Measurements from ENCODE around the gene SERPINB12.

SERPINB12 gene, protein sequence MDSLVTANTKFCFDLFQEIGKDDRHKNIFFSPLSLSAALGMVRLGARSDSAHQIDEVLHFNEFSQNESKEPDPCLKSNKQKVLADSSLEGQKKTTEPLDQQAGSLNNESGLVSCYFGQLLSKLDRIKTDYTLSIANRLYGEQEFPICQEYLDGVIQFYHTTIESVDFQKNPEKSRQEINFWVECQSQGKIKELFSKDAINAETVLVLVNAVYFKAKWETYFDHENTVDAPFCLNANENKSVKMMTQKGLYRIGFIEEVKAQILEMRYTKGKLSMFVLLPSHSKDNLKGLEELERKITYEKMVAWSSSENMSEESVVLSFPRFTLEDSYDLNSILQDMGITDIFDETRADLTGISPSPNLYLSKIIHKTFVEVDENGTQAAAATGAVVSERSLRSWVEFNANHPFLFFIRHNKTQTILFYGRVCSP

DNA sequence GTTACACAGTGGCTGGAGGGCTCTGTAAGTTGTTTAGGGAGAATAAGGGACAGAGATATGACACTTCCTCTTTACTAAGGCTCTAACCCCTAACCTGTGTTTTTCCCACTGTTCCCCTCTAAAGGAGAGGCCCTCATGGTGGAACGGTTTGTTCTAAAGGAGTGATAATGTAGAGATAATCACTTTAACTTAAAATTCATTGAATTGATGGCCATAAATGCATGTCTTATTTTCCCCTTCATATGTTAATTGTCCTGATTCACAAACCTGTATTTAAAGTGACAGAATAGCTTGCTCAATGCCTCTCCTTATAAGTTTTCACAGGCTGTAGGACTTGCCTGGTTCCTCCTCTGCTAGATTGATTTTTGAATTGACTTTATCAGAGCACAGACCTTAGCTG, at the start of gene SERPINB12:
Gene SERPINB12 (plus strand): TSS at position 301 of the 400 bp plus-strand sequence. CDS start 13,791 bp downstream, outside the sequence.
- no peak for DNase-seq

DNA sequence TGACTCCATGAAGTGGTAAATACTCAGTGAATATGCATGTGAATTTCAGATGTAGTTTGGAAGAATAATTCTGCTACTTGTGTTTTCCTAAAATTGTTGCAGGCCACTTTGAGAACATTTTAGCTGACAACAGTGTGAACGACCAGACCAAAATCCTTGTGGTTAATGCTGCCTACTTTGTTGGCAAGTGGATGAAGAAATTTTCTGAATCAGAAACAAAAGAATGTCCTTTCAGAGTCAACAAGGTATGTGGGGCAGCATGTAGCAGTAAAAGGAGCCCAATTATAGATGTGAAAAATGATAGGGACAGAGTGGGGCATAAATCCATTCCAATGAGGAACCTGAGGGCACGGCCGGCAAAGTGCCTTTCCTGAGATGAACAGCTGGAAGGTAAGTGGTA, 49.3 kb upstream of the SERPINB12 start:
- no peak for DNase-seq

DNA sequence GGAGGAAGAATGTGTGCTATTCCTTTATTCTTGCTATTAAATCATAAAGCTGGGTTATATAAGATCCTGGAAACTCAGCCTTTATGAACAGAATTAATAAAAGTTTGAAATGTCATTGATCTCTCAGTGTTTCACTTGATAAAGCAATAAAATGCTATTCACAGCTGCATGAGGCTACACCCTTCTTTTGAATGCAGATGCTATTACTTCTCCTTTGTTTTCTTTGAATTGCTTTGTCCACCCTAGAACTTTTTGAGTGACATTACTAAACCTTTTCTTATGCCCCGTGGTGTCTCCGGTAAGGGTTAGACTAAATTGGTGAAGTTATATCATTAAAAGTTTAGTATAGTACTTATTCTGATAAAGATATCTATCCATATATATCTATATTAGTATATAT, 46.5 kb upstream of the SERPINB12 start:
- DNase-seq: no peak

DNA sequence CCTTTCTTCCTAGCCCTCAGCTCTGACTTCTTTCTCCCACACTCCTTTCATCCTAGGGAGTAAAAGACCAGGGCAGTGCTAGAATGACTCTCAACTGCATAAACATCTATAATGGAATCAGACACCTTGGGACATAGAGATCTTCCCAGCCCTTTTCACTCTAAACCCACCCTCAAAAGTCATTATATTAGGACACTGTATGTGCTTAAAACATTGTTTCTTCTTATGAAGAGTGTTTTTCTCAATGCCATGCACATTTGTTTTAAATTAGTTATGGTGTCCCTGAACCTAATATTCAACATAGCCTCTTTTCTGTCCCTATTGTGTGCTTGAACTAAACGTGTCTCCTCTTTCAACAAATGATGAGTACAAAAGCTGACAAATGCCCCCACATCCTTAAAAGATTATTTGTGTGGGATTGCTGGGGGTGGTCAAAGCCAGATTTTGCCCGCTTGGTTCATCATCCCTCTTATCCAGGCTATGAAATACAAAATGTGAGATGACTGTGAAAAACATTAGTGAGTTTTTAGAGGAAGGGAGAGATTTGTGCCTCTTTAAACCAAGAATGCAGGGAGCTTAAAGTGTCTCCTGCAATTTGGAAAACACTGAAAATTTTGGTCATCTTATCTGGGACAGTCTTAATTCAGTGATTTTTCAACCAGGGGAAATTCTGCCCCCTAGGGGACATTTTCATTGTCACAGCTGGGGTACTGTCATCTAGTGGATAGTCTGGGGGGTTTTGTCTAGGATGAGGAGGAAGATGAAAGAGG, 36.4 kb upstream of the SERPINB12 start:
- DNase-seq: peak; percentile 1

DNA sequence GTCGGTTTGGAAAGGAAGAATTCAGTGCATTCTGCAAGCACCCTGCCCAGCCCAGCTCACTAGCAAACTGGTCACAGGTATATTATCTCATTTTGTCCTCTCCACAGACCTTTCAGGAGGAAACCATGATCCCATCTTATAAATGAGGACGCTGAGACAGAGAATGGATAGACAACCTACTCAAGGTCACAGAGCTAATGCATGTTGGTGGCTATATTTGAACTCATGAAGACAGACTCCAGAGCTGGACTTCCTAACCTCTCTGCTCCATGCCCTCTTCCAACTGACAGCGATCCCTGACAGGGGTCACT, 35.9 kb upstream of the SERPINB12 start:
- DNase-seq: no peak

DNA sequence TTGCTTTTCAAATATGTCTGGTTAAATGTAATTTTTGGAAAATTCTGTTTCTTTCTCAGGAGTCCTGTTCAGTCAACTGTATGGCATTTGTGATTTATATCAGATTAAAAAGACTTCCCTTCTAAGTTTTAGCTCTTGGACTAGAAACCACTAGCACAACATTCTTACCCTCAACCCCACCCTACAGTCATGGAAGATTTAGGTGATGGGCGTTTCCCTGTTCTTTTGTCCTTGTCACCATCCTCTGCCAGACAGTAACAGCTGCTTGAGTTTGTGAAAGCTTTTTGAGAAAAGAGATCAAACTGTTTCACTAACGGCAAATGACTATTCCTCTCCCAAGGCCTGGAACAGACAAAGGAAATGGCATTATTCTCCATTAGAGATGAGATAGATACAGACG, 33.6 kb upstream of the SERPINB12 start:
- no peak for DNase-seq

DNA sequence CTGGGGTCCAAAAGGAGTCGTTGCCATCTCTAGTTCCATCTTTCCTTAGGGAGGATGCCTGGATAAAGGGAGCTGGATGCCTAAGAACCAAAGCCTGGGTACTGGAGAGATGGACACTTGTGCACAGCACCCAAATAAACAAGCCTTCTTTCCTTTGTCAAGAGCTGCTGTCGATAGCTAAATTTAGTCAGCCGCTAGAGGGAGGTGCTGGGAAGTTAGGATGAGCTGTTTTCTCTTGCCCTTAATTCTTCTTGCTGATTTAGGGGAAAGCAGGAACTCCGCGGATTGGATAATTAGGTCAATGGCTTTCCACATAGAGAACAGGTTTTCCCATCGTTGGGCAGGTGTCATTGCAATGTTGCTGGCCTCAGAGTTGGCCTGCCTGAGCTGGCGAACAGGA, 30.9 kb upstream of the SERPINB12 start:
- DNase-seq: no peak

DNA sequence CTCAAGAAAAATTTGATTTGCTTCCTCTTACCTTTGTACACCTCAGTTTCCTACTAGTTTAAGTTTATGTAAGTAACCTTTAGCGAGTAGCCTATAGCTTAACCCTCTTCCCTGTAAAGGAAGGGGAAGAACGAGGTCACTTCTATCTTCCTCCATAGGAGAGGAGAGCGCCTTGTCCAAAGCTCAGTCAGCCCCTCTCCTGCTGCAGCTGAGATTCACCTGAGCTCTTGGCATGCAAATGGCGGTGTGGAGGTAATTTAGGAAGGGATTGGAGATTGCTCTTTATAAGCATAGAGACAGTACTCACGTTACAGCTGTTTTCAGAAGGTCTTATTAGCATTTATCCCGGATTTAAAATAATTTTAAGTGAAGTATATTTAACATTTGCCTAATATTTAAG, 27.8 kb upstream of the SERPINB12 start:
- no peak for DNase-seq

DNA sequence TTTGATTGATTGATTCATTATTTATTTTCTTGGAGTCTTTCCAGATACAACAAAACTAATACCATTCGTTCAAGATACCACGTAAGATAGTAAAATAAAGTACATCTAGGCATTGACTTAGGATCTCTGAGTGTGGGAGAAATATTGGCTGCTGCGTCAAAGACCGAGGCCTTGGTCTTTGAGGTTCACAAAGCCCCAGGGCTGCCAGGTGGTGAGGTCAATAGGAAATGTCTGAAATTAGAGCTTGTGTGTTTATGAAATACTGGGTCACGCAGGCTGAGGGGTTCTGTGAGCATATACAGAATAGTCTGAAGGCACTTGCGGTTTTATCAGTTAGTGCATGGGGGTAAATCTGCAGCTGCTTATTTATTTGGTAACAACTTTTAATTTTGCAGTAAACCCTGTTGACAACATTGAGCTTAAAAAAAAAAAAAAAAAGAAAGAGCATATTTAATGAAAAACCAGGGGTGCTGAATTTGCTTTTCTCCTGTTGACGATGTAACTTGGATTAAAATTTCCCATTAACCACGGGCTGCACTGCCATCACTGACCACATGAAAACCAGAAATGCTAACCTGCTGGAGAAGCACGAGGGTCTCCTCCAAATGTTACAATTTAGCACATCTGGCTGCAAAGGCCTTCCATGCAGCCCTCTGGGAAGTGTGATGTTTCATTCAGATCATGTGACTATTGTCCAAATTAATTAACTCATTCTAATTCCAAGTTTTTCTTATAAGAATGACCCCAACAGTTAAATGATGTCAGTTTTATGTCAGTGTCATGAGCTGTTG, 27.1 kb upstream of the SERPINB12 start:
- no peak for DNase-seq

DNA sequence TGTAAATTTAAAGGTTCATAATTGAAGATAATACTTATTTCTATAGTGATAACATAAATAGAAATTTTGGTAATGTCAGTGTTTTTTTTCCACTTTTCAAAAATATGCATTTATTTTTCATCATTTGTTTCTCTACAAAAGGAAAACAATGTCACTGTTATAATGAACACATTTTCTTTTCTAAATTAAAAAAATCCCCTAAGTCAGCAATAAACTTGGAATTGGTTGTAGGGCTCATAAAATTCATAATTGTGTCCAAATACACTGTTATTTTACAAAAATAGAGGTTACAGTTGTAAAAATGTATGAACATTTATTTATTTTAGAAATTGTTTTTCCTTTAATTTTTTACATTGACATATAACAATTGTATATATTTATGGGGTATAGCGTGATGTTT, 26.4 kb upstream of the SERPINB12 start:
- DNase-seq: no peak

DNA sequence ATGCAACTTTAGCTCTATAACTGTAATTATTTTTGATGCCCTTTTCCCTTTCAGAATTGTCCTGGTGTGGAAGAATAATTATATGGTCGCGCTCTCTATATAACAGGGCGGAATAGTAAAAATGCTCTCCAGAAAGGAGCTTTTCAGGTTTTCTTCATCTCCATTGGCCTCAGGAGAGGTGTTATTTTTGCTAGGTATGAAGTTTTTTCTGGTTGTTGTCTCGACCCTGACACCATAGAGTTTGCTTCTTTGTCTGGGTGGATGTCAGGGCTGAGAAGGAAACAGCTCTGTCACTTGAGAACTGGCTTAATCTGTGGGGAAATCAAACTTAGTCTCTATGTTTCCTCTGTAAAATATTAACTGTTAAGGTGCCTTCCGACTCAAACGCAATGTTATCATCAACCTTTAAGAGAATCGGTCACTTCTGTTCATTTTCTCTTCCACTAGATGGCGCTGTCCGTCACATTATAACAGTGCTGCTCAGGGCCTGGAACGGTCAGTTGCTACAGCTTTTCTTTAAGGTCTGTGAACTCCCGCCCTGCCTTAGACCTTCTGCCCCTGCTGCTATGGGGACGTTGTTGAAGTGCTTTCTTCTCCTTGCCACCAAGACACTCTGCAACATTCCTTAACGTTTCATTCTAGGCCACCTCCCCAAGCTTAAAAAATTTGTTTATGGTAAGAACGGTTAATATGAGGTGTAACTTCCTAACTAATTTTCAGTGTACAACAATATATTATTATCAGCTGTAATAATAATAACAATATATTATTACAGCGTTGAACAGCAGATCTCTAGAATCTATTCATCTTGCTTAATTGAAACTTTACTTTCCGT, 23.8 kb upstream of the SERPINB12 start:
- DNase-seq: peak; percentile 26

DNA sequence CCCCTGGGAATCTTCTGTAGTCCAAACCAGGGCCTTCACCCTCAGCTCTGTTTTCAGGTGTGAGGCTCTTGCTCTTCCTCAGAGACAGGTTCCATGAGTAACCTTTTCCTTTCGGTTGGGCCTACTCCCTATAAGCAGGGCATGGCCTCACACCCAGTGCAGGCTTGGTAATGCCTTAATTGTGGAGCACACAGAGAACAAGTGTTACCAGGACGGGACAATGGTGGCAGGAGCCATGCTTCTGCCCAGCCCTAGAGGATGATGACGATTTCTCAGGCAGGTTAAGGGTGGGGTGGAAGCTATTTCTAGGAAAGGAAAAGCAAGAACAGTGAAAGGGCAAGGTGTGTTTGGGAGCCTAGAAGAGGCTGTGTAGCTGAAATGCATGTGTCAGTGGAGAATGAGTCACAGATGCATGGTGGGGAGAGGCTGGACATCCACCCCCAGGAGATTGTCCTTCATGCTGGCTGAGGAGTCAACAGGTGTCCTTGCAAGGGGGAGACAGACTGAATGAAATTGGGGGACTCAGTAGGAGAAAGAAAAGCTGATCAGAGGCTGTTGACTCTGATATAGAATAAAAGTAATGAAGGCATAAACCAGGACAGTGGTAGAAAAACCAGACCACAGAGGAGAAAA, 22.0 kb upstream of the SERPINB12 start:
- DNase-seq: no peak

DNA sequence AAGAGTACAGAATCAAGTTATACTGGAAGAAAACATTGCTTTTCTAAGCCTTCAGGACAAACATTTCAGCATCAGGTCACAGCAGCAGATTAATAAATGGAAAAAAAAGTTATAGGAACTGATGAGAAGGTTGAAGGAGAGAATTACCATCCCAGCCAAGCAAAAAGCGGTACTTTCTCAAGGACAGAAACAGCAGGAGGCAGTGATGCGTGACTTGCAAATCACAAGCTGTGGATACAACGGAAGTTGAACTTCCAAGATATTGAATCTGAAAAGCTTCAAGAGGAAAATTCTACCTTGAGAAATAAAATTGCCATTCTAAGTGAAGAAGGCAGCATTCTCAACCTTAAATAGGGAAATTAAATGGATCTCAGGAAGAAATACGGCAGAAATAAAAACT, 18.5 kb upstream of the SERPINB12 start:
- DNase-seq: no peak

DNA sequence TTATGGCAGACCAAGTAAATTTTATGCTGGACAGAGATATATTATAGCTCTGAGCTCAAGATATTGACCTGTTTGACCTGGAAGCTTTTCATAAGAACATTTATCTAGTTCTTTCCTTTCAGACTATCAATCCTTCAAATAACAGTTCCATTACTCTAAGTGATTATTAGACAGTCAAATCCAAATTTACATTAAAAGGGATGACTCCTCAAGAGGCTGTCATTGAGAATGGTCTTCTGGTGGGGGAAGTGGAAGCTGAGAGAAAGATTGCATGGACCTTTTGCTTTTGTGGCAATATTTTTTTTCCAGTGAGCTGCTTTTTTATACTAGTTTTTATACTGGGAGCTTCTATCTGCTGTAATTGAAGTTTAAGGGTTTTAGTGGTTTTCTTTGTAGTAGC, 14.9 kb upstream of the SERPINB12 start:
- DNase-seq: no peak

DNA sequence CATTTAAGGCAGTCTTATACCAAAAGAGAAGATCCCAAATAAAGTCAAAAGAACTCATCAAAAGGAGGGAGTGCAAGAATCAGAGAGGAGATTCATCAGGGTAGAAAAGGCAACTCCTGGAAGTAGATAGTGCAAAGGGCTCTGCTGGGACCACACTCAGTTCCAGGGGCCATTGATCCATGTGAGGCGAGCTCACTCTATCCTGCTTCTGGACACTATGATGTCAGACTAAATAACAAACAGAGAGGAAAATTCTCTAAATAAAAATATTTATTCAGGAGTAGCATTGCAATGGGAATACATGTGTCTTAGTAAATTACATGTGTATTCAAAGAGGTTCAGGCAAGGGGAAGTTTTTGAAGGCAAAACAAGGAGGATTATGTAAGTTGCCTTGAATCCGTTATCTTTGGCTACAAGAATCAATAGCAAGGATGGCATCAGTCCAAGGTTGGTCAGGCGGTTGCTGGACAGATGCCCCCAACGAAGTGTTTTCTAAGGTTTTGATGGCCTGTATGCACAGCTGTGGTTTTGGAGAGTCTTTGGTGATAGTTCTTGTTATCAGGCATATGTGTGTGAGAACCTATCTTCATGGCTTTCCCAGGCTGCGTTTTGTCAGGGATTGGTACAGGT, 13.2 kb upstream of the SERPINB12 start:
- DNase-seq: no peak

DNA sequence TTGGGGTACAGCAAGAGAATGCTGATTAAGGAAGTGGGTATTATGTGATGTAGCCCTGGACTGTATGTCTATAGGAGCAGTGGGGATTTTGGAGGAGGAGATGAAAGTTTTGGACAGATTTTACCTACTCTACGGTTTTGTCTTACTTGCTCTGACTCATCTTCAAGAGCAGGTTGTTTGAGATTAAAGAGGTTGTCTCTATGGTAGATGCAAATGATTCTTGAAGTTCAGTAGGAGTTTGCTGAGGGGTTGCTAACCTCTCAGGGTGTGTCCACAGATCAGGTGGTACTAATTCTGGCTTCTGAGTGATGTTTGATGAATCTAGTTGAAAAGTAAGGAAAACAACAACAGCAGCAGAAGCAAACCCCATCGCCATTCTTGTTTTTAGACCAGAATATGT, 9.7 kb upstream of the SERPINB12 start:
- no peak for DNase-seq

DNA sequence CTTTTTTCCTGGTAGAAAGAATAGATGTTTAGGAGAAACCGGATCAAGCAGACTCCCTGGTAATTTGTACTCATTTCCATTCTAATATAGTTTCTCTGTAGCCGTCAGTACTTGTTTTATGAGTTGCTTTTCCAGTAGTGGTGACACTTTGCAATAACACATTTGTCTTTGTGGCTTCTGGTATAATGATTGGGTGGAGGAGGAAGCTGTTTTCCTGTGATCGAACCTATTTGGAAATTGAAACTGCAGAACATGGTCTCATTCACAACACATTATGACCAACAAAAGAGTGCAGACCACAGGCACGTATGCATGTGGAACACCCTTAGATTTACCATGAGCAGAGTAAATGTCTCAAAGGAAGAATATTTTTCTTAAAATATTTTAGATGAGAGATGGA, 7.6 kb upstream of the SERPINB12 start:
- no peak for DNase-seq

DNA sequence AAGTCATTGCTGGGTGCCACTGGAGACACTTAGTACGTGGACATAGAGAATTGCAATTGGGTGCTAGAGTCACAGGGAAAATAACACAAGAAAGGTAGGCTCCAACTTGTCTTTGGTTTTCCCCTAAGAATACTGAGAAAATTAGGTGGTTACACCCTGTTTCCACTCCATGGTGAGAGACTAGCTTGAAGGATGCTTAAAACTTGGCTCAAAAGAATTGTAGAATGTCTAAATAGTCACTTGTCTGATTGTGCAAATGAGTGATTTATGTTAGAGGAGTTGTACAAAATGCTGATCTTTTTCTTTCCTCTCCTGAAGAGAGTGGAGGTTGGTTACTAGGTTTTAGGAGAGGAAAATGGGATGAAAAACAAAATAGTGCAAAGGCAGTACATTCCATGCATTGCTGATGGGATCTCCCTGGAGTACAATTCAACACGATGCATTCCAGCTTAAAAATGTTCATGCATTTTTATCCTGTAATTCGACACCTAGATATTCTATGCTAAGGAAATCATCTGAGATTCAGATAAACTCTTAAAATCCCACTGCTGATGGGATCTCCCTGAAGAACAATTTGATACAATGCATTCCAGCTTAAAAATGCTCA, 2.2 kb upstream of the SERPINB12 start:
- no peak for DNase-seq

DNA sequence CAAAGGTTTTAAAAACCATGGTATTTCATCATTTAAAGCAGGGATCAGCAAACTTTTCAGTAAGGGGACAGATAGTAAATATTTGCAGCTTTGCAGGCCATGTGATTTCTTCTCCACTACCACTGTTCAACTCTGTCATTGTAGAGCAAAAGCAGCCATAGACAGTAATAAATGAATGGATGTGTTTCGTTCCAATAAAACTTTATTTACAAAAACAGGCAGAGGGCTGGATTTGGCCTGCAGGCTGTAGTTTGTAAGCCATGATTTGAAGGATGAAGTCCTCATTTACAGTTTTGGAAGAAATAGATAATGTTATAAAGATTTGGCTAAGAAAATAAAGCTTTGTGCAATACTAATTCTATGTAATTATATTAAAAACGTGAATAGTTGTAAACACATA, 1.8 kb downstream of the SERPINB12 start:
- DNase-seq: no peak

DNA sequence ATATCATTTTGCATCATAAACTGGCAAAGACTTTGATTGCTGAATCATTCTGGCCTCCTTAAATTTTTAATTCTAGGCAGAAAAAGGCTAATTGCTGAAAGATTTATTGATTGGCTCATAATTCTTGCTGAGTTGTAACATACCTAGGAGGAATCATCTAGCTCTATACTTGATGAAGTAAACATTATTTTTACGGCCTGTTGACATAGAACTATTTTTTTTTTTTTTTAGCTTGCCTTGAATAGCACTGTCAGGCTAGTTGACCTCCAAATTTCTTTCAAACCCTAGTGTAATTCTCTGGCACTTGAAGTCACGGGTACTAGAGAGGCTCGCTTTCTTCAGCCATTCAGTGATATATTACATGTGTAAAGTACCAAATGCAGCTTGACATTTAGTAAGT, 2.8 kb downstream of the SERPINB12 start:
- DNase-seq: no peak

DNA sequence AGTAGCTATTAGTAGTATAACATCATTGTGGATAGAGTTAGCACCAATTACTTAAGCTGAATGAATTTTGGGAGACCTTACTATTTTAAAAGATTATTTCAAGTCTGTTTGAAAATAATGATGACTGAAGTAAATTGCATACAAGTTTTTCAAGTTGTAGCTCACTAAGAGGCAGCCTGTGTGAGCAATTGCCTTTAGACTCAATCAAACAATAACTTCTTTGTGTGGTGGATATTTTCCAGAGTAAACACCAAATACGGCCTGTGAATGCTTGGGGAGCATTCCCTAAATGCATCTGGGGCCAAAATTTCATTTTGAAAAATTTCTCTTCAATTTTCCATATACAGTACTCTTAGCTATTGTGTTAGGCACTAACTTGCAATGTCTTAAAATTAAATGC, 7.9 kb downstream of the SERPINB12 start:
- no peak for DNase-seq
